Fibroblast of skin of left biceps (primary cell): ENCODE measurements around the gene TK2.
"Not testable (repeated sequence)": the region's sequence is repeated elsewhere in the genome, so short reads cannot be mapped to it uniquely, and the experiment has no call there.

ENCODE experiments used
- DNase-seq, 2 experiments: peaks; one replicate each; pipeline ENCODE4 v3.0.0-alpha.2; 2013; ENCODE audit warnings: low read depth in 2 of 2

Gene TK2

GRCh38 chr16:66549284-66550131 is at the start of gene TK2:
Gene TK2 (minus strand): TSS chr16:66550122. CDS start chr16:66550061, 61 bp downstream.
- peak; percentile 31 to 32 for DNase-seq

- no peak for DNase-seq
These were observed 48.2 kb upstream of the TK2 start for GRCh38 chr16:66598111-66598510.

- no peak for DNase-seq
These were observed 47.3 kb upstream of the TK2 start for GRCh38 chr16:66596986-66597848.

- DNase-seq = not testable (repeated sequence)
These were observed 46.6 kb upstream of the TK2 start for GRCh38 chr16:66596559-66596958.

GRCh38 chr16:66594739-66595138 is 44.8 kb upstream of the TK2 start:
- DNase-seq = no peak

GRCh38 chr16:66592814-66593213 is 42.9 kb upstream of the TK2 start:
- DNase-seq = no peak

- no peak for DNase-seq
These were observed 42.3 kb upstream of the TK2 start for GRCh38 chr16:66592241-66592640.

- no peak for DNase-seq
These were observed 41.1 kb upstream of the TK2 start for GRCh38 chr16:66591018-66591417.

- no peak for DNase-seq
These were observed 40.4 kb upstream of the TK2 start for GRCh38 chr16:66590322-66590721.

- no peak for DNase-seq
These were observed 39.2 kb upstream of the TK2 start for GRCh38 chr16:66588981-66589713.

- DNase-seq = no peak
These were observed 38.1 kb upstream of the TK2 start for GRCh38 chr16:66587881-66588600.

GRCh38 chr16:66585481-66586239 is 35.7 kb upstream of the TK2 start:
- no peak for DNase-seq

GRCh38 chr16:66581246-66581952 is 31.5 kb upstream of the TK2 start:
- no peak for DNase-seq

GRCh38 chr16:66580605-66581209 is 30.8 kb upstream of the TK2 start:
- peak in 1 of 2 experiments; percentile 42 for DNase-seq

GRCh38 chr16:66578651-66579531 is 29.0 kb upstream of the TK2 start, which contains the start of gene CMTM2:
Gene CMTM2 (plus strand): TSS chr16:66579463. CDS start chr16:66579608, 145 bp downstream.
- no peak for DNase-seq

- DNase-seq = no peak
These were observed 26.4 kb upstream of the TK2 start for GRCh38 chr16:66576296-66576695.

GRCh38 chr16:66575060-66575459 is 25.1 kb upstream of the TK2 start:
- no peak for DNase-seq

GRCh38 chr16:66574531-66574930 is 24.6 kb upstream of the TK2 start:
- no peak for DNase-seq
